GM12872 (cell line): ENCODE data around the gene RTN4.

Source experiments
- TF ChIP-seq, protein P1 (sequence below): IDR thresholded peaks from 3 replicates; pipeline ENCODE4 v1.5.1; 2011; ENCODE audit warnings: low read depth, mild to moderate bottlenecking, low read length, moderate library complexity; ENCODE audit not compliant: insufficient read depth

Gene RTN4

DNA sequence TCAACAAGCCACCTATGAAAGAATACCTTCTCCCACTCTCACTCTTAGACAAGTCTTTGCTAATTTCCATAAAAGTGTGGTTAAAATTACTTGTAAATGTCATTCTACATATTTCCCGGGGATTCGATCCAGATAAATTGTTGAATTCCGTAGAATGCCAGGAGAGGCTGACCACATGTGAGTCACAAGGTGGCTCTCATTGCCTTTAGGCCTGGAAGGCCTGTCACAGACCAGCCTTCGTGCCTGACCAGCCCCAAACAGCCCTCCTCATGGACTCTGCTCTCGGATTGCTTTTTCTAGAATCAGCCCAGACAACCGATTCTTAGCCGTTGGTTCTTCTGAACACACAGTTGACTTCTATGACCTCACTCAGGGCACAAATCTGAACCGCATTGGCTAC, 86.0 kb downstream of the RTN4 start:
- TF ChIP-seq, protein P1, sequence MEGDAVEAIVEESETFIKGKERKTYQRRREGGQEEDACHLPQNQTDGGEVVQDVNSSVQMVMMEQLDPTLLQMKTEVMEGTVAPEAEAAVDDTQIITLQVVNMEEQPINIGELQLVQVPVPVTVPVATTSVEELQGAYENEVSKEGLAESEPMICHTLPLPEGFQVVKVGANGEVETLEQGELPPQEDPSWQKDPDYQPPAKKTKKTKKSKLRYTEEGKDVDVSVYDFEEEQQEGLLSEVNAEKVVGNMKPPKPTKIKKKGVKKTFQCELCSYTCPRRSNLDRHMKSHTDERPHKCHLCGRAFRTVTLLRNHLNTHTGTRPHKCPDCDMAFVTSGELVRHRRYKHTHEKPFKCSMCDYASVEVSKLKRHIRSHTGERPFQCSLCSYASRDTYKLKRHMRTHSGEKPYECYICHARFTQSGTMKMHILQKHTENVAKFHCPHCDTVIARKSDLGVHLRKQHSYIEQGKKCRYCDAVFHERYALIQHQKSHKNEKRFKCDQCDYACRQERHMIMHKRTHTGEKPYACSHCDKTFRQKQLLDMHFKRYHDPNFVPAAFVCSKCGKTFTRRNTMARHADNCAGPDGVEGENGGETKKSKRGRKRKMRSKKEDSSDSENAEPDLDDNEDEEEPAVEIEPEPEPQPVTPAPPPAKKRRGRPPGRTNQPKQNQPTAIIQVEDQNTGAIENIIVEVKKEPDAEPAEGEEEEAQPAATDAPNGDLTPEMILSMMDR: no peak

DNA sequence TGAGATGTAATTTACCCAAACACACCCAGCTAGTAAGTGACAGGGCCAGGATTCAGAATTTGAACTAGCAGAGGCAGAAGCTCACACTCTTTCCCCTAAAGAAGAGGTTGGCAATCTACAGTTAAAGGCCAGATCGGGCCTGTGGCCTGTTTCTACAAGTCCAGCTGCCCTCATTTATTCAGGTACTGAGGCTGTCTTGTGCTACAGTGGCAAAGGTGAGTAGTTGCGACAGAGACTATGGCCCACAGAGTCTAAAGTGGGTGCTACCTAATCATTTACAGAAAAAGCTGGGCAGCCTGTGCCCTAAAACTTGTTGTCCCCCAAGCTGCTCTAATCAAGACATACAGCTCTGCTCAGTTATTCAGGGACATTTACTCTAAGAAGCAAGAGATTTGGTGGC, 86.8 kb downstream of the RTN4 start:
- TF ChIP-seq, protein P1: no peak

DNA sequence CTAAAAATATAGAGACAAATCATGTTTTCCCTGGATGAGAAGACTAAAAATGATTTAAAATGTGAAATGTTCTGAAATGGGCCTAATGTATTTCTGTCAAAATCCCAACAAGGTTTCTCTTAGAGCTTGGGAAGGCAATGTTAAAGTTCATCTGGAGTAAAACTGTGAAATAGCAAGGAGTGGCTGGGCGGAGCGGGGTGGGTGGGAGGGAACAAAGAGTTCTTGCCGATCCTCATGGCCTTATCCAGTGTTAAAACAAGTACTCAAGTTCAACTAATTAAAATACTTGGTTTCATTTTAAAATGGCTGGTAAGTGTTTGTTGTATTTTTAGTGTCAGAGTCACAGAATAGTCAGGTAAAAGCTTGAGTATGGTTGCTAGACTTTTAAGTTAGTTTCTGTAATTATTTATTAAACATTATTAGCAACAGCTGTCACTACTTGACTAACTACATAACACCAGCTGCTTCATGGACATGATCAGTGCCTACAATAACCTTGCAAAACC, 87.3 kb downstream of the RTN4 start:
- TF ChIP-seq, protein P1: no peak

DNA sequence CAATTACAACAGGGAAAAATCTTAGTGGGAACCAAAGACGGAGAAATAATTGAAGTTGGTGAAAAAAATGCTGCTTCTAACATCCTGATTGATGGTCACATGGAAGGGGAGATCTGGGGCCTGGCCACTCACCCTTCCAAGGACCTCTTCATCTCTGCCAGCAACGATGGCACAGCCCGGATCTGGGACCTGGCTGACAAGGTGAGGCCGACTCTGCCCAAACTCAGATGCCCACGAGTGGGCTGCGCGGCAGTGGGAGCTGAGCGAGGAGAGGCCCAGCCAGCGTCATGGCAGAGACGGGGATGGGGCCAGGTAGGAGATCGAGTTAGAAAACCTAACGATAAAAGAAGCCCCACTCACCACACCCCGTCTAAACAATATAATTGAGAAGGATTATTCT, 87.7 kb downstream of the RTN4 start:
- TF ChIP-seq, protein P1: no peak

DNA sequence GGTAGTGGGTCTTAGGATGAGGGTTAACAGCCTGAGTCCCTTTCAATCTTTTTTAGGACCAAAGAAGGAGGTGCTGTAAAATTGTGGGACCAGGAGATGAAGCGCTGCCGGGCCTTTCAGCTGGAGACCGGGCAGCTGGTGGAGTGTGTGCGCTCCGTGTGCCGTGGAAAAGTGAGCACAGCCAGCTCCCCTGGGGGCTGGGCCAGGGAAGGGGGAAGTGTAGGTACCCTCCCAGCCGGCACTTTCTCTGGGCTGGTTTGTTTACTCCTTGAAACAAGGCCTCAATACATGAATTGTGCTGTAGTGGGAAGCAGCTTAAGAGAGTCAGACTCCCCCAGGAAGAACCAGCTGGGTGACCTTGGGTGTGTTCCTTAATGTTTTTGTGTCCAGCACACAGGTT, 90.1 kb downstream of the RTN4 start:
- TF ChIP-seq, protein P1: no peak

DNA sequence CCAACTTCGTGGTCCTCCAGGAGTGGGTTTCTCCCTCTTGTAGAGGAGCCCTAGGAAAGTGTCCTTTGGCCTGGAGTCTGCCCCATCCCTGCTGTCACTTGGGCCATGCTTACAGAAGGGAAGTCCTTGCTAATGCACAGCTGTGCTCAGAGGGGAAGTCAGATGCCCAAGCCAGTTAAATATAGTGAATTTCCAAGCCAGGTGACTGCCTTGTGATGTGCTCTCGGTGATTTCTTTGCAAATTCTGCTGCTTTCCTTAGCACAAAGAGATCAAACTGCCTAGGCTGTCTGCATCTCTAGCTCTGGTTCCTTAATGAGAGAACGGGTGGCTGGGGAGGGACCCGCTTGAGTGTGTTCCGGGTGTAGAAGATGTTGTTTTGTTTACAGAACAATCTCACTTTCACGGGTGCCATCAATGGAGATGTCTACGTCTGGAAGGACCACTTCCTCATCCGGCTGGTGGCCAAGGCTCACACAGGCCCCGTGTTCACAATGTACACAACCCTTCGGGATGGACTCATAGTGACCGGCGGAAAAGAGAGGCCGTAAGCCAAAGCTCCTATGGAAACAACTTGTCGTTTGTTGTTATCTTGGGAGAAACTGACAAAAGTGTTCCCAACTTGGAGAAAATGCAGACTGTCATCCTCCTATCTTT, 91.4 kb downstream of the RTN4 start:
- TF ChIP-seq, protein P1: no peak

DNA sequence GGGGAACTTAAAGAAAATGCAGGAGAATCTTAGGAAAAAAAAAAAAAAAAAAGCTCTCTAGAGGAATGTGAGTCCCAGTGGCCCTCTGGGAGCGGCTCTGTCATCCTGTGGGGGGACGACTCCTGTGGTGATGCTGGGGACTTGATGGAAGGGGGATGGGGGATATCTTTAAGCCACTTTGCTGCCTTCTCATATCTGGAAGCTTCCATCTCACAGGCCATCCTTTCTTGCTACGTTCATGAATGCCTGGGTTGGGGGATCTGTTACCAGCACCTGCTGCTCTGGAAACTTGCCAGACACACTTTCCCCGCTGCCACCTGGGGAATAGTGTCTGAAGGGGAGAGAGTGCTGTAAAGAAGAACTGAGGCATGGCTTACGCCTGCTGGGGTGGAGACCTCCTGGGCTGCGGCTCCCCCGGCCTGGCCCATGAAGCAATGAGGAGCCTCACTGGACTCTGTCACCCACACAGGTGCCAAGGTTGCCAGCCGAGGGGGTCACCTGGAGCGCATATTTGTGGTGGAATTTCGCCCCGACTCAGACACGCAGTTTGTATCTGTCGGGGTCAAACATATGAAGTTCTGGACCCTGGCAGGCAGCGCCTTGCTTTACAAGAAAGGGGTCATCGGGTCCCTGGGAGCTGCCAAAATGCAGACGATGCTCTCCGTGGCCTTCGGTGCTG, 92.8 kb downstream of the RTN4 start:
- TF ChIP-seq, protein P1: no peak
